SK-N-SH treated with all-trans-retinoic acid at 6 μM for 48 hours (cell line): ENCODE data around the gene AR.

Experiments used
- ATAC-seq: fragments of 200-7000 bp; cut with Tn5 transposase; 3 replicates; pipeline ENCODE4 v1.9.1; 2020; ENCODE audit warnings: mild to moderate bottlenecking, moderate library complexity
- ARNTL ChIP-seq: fragments of 450-650 bp; formaldehyde crosslinking; IDR thresholded peaks from 2 replicates; pipeline ENCODE4 v1.5.0; 2020; ENCODE audit warnings: low read depth, mild to moderate bottlenecking, moderate library complexity, borderline replicate concordance
- CSDC2 ChIP-seq: fragments of 250-450 bp; sonication (Bioruptor Pico); IDR thresholded peaks from 2 replicates; pipeline ENCODE4 v1.5.0; 2020; ENCODE audit warnings: mild to moderate bottlenecking, moderate library complexity
- ESRRG ChIP-seq: fragments of 250-450 bp; sonication (Bioruptor Pico); IDR thresholded peaks from 2 replicates; pipeline ENCODE4 v1.6.1; 2021; ENCODE audit warnings: mild to moderate bottlenecking
- ISL1 ChIP-seq: fragments of 250-450 bp; sonication (Bioruptor Pico); IDR thresholded peaks from 2 replicates; pipeline ENCODE4 v2.1.2; 2022; ENCODE audit warnings: mild to moderate bottlenecking, moderate library complexity
- OSR1 ChIP-seq: fragments of 250-450 bp; sonication (Bioruptor Pico); IDR thresholded peaks from 2 replicates; pipeline ENCODE4 v1.8.0; 2022; ENCODE audit warnings: moderate library complexity, mild to moderate bottlenecking, inconsistent platforms
- PPARA ChIP-seq: fragments of 250-450 bp; sonication (Bioruptor Pico); IDR thresholded peaks from 2 replicates; pipeline ENCODE4 v1.5.0; 2020; ENCODE audit warnings: mild to moderate bottlenecking, borderline replicate concordance
- RARB ChIP-seq: fragments of 250-450 bp; sonication (Bioruptor Pico); IDR thresholded peaks from 2 replicates; pipeline ENCODE4 v1.8.0; 2021; ENCODE audit warnings: mild to moderate bottlenecking, moderate library complexity
- TCF4 ChIP-seq: fragments of 250-450 bp; sonication (Bioruptor Pico); IDR thresholded peaks from 2 replicates; pipeline ENCODE4 v1.8.0; 2021; ENCODE audit warnings: mild to moderate bottlenecking, moderate library complexity, borderline replicate concordance
- TOX ChIP-seq: fragments of 250-450 bp; sonication (Bioruptor Pico); IDR thresholded peaks from 2 replicates; pipeline ENCODE4 v1.8.0; 2021; ENCODE audit warnings: mild to moderate bottlenecking, moderate library complexity, borderline replicate concordance
- ZC3H10 ChIP-seq: fragments of 250-450 bp; sonication (Bioruptor Pico); IDR thresholded peaks from 2 replicates; pipeline ENCODE4 v1.5.1; 2021; ENCODE audit warnings: mild to moderate bottlenecking, moderate library complexity
- ZFP3 ChIP-seq: fragments of 250-450 bp; sonication (Bioruptor Pico); IDR thresholded peaks from 2 replicates; pipeline ENCODE4 v1.5.0; 2020; ENCODE audit warnings: mild to moderate bottlenecking, moderate library complexity
- ZFP30 ChIP-seq: fragments of 450-650 bp; formaldehyde crosslinking; IDR thresholded peaks from 2 replicates; pipeline ENCODE4 v1.5.0; 2022; ENCODE audit warnings: mild to moderate bottlenecking, moderate library complexity
- ZNF565 ChIP-seq: fragments of 450-650 bp; formaldehyde crosslinking; conservative IDR thresholded peaks from 2 replicates; pipeline ENCODE4 v1.5.0; 2020; ENCODE audit warnings: low read depth, mild to moderate bottlenecking, moderate library complexity
- ZNF70 ChIP-seq: fragments of 450-650 bp; formaldehyde crosslinking; IDR thresholded peaks from 2 replicates; pipeline ENCODE4 v1.5.0; 2020; ENCODE audit warnings: mild to moderate bottlenecking, moderate library complexity
- TF ChIP-seq, protein P1 (sequence below): fragments of 250-450 bp; sonication (Bioruptor Pico); IDR thresholded peaks from 2 replicates; pipeline ENCODE4 v1.8.0; 2020; ENCODE audit warnings: mild to moderate bottlenecking, moderate library complexity, borderline replicate concordance
- TF ChIP-seq, protein P2 (sequence below): fragments of 250-450 bp; sonication (Bioruptor Pico); IDR thresholded peaks from 2 replicates; pipeline ENCODE4 v1.8.0; 2021; ENCODE audit warnings: low read depth, mild to moderate bottlenecking, moderate library complexity, borderline replicate concordance
- TF ChIP-seq, protein P3 (sequence below): fragments of 250-450 bp; sonication (Bioruptor Pico); IDR thresholded peaks from 2 replicates; pipeline ENCODE4 v1.5.1; 2020; ENCODE audit warnings: low read depth, mild to moderate bottlenecking, moderate library complexity
- TF ChIP-seq, protein P4 (sequence below): fragments of 250-450 bp; sonication (Bioruptor Pico); IDR thresholded peaks from 2 replicates; pipeline ENCODE4 v1.5.0; 2020; ENCODE audit warnings: mild to moderate bottlenecking, moderate library complexity
- TF ChIP-seq, protein P5 (sequence below): fragments of 250-450 bp; sonication (Bioruptor Pico); IDR thresholded peaks from 2 replicates; pipeline ENCODE4 v1.5.1; 2021; ENCODE audit warnings: mild to moderate bottlenecking, moderate library complexity

Gene AR

DNA sequence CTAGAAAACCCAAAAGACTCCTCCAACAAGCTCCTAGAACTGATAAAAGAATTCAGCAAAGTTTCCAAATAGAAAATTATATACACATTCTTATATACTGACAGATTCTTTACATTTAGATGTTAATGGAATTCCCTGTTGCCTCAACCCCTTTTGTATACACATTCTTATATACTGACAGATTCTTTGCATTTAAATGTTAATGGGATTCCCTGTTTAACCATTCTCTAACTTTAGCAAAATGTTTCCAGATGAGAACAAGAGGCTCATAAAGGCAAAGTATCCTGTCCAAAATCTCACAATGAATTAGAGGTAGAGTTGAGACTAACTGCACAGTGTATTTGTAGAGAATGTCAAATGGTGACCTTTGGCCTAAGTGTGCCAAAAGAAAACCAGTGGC is 23.1 kb upstream of the AR start:
- ATAC-seq: no peak
- TF ChIP-seq ZFP3 (no peak), OSR1 (CRISPR knock-in tag) (no peak), CSDC2 (CRISPR knock-in tag) (no peak), TOX (CRISPR knock-in tag) (no peak), ZFP30 (no peak)

DNA sequence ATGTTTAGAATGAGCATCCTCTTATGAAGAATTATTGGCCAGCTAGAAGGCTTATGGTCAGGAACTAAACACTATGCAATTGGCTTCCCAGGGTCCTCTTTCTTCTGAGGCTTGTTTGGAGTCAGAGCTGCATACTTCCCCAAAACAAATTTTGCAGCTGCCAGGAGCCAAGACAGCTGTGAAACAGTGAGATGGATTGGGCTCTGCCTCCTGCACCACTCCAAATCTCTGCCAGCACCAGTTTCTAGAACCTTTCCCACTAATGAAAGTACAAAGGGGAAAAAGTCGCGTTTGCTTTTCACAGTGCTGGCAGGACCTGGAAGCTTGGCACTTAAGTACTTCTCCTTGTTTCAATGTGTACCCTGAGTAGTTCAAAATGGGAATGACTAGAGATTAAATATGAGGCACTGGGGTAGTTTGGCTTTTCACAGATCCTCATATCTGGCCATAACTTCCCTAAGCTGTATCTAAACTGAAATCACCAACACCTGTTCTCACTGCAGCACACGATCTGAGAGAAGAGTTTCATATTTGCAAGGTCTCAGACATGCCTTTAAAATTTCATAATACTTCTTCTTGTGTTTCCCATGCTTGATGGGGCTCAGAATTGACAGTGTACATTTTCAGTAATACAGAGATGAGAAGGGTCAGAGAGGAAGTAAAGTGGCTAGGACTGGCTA is 20.7 kb upstream of the AR start:
- ATAC-seq: no peak
- no peak for TF ChIP-seq PPARA
- no peak for TF ChIP-seq ZFP3

DNA sequence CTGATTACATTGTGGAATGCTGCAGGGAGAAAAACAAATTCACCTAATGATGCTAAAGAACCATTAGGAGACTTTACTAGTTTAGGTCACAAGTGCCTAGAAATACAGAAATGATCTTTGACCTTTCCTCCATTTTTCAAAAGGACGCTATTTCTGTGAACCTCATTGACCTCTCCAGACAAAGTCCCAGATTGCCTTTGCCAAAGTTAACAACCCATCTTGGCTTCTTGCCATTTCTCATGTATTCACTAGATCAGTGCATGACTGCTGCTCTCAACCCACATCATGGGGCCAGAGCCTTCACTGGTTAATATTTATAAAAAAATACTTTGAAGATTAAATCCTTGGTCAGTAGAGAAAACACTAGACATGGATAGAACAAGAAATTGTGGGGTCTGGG is 19.9 kb upstream of the AR start:
- no peak for TF ChIP-seq ESRRG (CRISPR knock-in tag)
- TF ChIP-seq, protein P1, sequence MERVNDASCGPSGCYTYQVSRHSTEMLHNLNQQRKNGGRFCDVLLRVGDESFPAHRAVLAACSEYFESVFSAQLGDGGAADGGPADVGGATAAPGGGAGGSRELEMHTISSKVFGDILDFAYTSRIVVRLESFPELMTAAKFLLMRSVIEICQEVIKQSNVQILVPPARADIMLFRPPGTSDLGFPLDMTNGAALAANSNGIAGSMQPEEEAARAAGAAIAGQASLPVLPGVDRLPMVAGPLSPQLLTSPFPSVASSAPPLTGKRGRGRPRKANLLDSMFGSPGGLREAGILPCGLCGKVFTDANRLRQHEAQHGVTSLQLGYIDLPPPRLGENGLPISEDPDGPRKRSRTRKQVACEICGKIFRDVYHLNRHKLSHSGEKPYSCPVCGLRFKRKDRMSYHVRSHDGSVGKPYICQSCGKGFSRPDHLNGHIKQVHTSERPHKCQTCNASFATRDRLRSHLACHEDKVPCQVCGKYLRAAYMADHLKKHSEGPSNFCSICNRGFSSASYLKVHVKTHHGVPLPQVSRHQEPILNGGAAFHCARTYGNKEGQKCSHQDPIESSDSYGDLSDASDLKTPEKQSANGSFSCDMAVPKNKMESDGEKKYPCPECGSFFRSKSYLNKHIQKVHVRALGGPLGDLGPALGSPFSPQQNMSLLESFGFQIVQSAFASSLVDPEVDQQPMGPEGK (CRISPR knock-in tag): no peak
- no peak for TF ChIP-seq ARNTL (CRISPR knock-in tag)
- TF ChIP-seq ISL1 (CRISPR knock-in tag): no peak
- no peak for TF ChIP-seq PPARA
- TF ChIP-seq, all 23 proteins: peak for 0
- no peak for ATAC-seq

DNA sequence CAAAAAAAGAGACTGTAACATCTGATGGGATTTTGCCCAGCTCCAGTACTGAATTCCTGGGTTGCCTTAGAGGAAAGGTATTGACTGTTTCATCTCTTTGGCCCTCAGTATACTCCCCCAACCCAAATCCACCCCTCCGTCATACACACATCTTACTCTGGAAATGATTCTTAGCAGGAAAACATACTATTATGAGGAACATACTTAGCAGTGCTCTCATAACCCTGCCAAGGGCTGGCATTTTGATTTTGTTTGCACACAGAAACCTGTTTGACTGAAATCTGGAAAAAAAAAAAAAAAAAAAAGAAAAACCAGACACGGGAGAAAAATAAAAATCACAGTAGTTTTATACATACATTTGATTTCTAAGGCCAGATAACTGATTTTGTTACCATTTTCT is 19.4 kb upstream of the AR start:
- ATAC-seq: no peak
- TF ChIP-seq PPARA (no peak), ZC3H10 (CRISPR knock-in tag) (no peak), ZNF70 (CRISPR knock-in tag) (no peak), TOX (CRISPR knock-in tag) (no peak), TCF4 (CRISPR knock-in tag) (no peak), RARB (no peak)
- TF ChIP-seq, protein P2, sequence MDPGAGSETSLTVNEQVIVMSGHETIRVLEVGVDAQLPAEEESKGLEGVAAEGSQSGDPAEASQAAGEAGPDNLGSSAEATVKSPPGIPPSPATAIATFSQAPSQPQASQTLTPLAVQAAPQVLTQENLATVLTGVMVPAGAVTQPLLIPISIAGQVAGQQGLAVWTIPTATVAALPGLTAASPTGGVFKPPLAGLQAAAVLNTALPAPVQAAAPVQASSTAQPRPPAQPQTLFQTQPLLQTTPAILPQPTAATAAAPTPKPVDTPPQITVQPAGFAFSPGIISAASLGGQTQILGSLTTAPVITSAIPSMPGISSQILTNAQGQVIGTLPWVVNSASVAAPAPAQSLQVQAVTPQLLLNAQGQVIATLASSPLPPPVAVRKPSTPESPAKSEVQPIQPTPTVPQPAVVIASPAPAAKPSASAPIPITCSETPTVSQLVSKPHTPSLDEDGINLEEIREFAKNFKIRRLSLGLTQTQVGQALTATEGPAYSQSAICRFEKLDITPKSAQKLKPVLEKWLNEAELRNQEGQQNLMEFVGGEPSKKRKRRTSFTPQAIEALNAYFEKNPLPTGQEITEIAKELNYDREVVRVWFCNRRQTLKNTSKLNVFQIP (CRISPR knock-in tag): no peak
- TF ChIP-seq, protein P3, sequence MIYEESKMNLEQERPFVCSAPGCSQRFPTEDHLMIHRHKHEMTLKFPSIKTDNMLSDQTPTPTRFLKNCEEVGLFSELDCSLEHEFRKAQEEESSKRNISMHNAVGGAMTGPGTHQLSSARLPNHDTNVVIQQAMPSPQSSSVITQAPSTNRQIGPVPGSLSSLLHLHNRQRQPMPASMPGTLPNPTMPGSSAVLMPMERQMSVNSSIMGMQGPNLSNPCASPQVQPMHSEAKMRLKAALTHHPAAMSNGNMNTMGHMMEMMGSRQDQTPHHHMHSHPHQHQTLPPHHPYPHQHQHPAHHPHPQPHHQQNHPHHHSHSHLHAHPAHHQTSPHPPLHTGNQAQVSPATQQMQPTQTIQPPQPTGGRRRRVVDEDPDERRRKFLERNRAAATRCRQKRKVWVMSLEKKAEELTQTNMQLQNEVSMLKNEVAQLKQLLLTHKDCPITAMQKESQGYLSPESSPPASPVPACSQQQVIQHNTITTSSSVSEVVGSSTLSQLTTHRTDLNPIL: no peak
- TF ChIP-seq, protein P4, sequence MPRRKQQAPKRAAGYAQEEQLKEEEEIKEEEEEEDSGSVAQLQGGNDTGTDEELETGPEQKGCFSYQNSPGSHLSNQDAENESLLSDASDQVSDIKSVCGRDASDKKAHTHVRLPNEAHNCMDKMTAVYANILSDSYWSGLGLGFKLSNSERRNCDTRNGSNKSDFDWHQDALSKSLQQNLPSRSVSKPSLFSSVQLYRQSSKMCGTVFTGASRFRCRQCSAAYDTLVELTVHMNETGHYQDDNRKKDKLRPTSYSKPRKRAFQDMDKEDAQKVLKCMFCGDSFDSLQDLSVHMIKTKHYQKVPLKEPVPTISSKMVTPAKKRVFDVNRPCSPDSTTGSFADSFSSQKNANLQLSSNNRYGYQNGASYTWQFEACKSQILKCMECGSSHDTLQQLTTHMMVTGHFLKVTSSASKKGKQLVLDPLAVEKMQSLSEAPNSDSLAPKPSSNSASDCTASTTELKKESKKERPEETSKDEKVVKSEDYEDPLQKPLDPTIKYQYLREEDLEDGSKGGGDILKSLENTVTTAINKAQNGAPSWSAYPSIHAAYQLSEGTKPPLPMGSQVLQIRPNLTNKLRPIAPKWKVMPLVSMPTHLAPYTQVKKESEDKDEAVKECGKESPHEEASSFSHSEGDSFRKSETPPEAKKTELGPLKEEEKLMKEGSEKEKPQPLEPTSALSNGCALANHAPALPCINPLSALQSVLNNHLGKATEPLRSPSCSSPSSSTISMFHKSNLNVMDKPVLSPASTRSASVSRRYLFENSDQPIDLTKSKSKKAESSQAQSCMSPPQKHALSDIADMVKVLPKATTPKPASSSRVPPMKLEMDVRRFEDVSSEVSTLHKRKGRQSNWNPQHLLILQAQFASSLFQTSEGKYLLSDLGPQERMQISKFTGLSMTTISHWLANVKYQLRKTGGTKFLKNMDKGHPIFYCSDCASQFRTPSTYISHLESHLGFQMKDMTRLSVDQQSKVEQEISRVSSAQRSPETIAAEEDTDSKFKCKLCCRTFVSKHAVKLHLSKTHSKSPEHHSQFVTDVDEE: no peak

DNA sequence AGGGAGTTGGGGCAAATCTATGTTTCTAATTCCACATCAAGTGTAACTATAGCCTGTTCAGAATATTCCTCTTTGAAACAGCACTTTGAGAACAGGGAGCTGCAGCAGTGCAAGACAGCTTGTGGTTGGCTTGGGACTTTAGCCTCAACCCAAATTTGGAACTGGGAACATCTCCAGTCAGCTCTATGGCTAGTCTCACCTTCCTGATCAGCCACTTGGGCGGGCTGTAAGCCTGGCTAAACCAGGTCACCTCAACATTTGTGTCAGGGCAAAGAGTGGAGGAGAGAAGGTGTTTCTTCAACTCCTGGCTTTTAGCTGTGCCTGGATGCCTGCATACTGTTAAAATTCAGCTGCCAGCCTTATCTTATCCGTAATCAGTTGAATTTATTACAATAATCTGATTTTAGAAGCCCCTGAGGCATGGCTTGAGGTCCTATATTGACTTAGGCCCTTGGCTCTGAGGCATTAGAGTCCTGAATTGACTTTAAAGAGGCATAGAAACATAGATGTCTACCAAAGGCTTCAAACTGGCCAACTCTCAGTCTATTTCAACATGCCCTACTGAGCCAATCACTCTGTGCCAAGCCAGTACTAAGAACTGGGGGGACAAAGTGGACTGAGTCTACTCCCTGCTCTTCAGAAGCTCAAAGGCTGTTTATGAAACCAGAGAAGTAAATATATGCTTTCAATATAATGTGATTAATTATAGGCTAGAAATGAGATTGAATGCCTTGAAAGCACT is 18.7 kb upstream of the AR start:
- no peak for ATAC-seq
- TF ChIP-seq CSDC2 (CRISPR knock-in tag) (no peak), ZNF565 (CRISPR knock-in tag) (no peak), RARB (no peak), TOX (CRISPR knock-in tag) (no peak), ZFP30 (no peak), OSR1 (CRISPR knock-in tag) (no peak), PPARA (no peak)
- TF ChIP-seq, protein P2 (CRISPR knock-in tag): no peak
- TF ChIP-seq, protein P5, sequence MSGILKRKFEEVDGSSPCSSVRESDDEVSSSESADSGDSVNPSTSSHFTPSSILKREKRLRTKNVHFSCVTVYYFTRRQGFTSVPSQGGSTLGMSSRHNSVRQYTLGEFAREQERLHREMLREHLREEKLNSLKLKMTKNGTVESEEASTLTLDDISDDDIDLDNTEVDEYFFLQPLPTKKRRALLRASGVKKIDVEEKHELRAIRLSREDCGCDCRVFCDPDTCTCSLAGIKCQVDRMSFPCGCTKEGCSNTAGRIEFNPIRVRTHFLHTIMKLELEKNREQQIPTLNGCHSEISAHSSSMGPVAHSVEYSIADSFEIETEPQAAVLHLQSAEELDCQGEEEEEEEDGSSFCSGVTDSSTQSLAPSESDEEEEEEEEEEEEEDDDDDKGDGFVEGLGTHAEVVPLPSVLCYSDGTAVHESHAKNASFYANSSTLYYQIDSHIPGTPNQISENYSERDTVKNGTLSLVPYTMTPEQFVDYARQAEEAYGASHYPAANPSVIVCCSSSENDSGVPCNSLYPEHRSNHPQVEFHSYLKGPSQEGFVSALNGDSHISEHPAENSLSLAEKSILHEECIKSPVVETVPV (CRISPR knock-in tag): no peak
- TF ChIP-seq, protein P3: no peak
